Upper lobe of right lung (tissue), 1 donor: ENCODE results near the gene MUC3A. TPM values are rescaled to one million over a fixed set of nuclear protein-coding genes. Genes with fewer than 3 reads are reported as not detected.

ENCODE experiments used
- ATAC-seq: fragments of 200-7000 bp; cut with Tn5 transposase; one replicate; pipeline ENCODE4 v1.9.1; 2020; ENCODE audit warnings: mild to moderate bottlenecking, moderate library complexity
- DNase-seq: peaks from one replicate; pipeline ENCODE4 v3.0.0-alpha.2; 2020
- H3K27ac ChIP-seq: fragments of 200-600 bp; one replicate; pipeline ENCODE4 v1.8.0; 2022
- H3K27me3 ChIP-seq: fragments of 200-600 bp; one replicate; pipeline ENCODE4 v1.8.0; 2022; ENCODE audit warnings: mild to moderate bottlenecking
- H3K36me3 ChIP-seq: fragments of 200-600 bp; one replicate; pipeline ENCODE4 v1.8.0; 2022
- H3K4me1 ChIP-seq: fragments of 200-600 bp; one replicate; pipeline ENCODE4 v1.8.0; 2022
- H3K4me3 ChIP-seq: fragments of 200-600 bp; one replicate; pipeline ENCODE4 v1.8.0; 2022; ENCODE audit warnings: mild to moderate bottlenecking
- H3K9me3 ChIP-seq: fragments of 200-600 bp; one replicate; pipeline ENCODE4 v1.8.0; 2022
- intact Hi-C: fragments of 100-400 bp; cut with DNase I; formaldehyde crosslinking; loops from one replicate; pipeline ENCODE4 v1.11.0; 2022
- total RNA-seq: library from RNA; stranded (reverse); fragmentation: NEBNext Ultra II Directional; extraction: Animal tissue kit (Norgen Biotek cat#: 25700); gene quantifications from one replicate; pipeline ENCODE4 v1.2.1, GENCODE V29; 2021
- TF ChIP-seq, protein P1 (sequence below): fragments of 200-600 bp; IDR thresholded peaks from one replicate; pipeline ENCODE4 v1.8.0; 2022; ENCODE audit warnings: antibody characterized with exemption
- donor health status: DM: no; HTN: yes; CAD: no; lungs with severe emphysema.

The MUC3A gene
- total RNA-seq, 1 donor from 2014 or later, result 2.7 TPM

DNA sequence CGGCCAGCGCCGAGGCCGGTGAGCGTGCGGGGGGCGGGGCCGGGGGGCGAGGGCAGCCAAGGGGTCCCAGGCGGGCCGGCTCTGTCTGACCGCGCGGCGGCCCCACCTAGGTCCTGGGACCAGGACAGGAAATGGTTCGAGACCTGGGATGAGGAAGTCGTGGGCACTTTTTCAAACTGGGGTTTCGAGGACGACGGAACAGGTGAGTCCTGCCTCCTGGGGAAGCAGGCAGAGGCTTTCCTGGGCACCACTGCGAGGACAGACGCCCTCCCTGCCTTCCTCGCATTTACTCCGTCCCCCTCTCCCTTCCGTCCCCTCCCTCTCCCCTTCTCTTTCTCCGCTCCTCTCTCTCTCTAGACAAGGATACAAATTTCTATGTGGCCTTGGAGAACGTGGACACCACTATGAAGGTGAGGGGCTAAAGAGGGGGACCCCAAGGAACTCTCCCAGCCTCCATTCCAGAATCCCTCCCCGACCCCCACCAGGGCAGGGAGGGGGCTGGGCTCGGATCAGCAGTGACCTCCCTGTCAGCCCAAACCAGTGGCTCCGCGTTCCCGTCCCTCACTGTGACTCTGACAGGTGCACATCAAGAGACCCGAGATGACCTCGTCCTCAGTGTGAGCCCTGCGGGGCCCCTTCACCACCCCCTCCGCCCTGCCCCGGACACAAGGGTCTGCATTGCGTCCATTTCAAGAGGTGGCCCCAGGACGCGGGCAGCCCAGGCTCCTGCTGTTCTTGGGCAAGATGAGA is 17.4 kb downstream of the MUC3A start:
- Histone ChIP-seq H3K4me1 (peaks cover 12% of the 10 kb centered on the region), H3K27me3 (peaks cover 63% of the 10 kb centered on the region), H3K9me3 (no peaks in the 10 kb centered on the region), H3K27ac (no peak overlapping the region), H3K36me3 (no peaks in the 10 kb centered on the region), H3K4me3 (peak overlapping the region; percentile 35)
- ATAC-seq, result no peak
- TF ChIP-seq, protein P1, sequence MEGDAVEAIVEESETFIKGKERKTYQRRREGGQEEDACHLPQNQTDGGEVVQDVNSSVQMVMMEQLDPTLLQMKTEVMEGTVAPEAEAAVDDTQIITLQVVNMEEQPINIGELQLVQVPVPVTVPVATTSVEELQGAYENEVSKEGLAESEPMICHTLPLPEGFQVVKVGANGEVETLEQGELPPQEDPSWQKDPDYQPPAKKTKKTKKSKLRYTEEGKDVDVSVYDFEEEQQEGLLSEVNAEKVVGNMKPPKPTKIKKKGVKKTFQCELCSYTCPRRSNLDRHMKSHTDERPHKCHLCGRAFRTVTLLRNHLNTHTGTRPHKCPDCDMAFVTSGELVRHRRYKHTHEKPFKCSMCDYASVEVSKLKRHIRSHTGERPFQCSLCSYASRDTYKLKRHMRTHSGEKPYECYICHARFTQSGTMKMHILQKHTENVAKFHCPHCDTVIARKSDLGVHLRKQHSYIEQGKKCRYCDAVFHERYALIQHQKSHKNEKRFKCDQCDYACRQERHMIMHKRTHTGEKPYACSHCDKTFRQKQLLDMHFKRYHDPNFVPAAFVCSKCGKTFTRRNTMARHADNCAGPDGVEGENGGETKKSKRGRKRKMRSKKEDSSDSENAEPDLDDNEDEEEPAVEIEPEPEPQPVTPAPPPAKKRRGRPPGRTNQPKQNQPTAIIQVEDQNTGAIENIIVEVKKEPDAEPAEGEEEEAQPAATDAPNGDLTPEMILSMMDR, result no peak
- DNase-seq, result peak; percentile 68
- intact Hi-C loops, result no loop called here

DNA sequence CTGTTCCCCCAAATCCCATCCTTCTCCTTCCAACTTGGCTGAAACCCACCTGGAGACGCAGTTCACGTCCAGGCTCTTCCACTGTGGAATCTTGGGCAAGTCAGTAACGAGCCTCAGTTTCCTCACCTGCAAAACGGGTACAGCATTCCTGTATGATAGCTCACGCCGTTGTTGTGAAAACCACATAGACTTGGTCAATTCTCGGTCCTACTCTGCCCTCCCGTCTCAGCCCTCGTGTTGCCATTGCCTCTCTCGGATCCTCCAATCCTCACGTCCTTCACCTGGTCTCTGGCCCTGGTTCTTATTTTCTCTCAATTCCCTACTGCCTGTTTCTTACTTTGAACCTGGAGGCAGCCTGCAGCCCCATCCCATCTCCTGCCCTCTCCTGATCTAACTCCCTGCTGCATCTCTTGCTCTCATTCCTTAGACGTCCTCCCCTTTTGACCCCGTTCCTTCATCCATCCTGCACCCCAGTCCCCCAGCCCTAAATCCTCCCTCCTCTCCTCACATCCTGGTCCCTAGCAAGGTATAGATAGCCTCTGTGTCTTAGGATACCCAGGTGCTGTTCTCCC is 18.0 kb downstream of the MUC3A start:
- intact Hi-C loops, result no loop called here
- no peak overlapping the region for H3K4me3 ChIP-seq
- TF ChIP-seq, protein P1, result no peak
- no peaks in the 10 kb centered on the region for H3K36me3 ChIP-seq
- H3K9me3 ChIP-seq, result no peaks in the 10 kb centered on the region
- H3K27ac ChIP-seq, result no peak overlapping the region
- ATAC-seq (no peak), DNase-seq (no peak)
- H3K4me1 ChIP-seq, result peaks cover 12% of the 10 kb centered on the region
- peaks cover 63% of the 10 kb centered on the region for H3K27me3 ChIP-seq

DNA sequence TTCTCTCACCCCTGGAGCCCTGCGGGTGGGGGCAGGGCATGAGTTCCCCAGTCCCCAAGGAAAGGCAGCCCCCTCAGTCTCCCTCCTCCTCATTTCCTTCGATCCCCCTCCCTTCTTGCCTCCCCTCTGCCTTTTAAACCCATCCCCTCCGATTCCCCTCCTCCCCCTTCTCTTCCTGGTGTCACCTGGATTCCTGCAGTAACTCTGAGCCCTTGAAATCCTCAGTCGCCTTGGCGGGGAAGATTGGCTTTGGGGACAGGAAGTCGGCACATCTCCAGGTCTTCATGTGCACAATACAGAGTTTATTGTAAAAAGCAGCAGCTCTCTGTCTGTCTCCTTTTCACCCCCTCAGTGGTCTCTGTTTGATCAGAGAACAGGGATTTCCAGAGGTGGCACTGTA is 18.7 kb downstream of the MUC3A start:
- no peaks in the 10 kb centered on the region for H3K36me3 ChIP-seq
- peaks cover 12% of the 10 kb centered on the region for H3K4me1 ChIP-seq
- ATAC-seq, result no peak
- H3K27me3 ChIP-seq, result peaks cover 61% of the 10 kb centered on the region
- no peaks in the 10 kb centered on the region for H3K9me3 ChIP-seq
- TF ChIP-seq, protein P1, result no peak
- no peak for DNase-seq
- no peak overlapping the region for H3K27ac ChIP-seq
- no peak overlapping the region for H3K4me3 ChIP-seq
- intact Hi-C loops, result no loop called here

DNA sequence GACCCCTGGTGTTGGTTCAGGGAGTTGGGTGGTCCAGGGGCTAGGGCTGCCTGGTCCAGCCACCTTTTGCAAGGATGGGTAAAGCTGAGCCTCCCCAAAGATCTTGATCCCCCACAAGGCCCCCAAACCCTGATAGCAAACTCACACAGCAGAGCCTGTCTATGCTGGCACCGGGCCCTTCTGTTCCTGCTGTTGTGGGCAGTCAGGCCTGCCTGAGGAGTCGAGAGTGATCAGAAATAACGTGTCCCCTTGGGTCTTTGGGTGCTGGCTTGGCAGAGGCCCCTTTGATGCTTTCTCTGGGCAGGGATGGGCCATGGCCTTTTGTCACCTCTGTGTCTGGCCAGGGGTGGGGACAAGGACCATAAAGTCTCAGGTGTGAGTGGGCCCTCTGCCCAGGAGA is 19.3 kb downstream of the MUC3A start:
- H3K4me1 ChIP-seq, result peaks cover 12% of the 10 kb centered on the region
- intact Hi-C loops, result no loop called here
- no peaks in the 10 kb centered on the region for H3K9me3 ChIP-seq
- TF ChIP-seq, protein P1, result no peak
- H3K27ac ChIP-seq, result no peak overlapping the region
- H3K4me3 ChIP-seq, result no peak overlapping the region
- no peak for ATAC-seq
- peaks cover 55% of the 10 kb centered on the region for H3K27me3 ChIP-seq
- no peaks in the 10 kb centered on the region for H3K36me3 ChIP-seq
- DNase-seq, result no peak

DNA sequence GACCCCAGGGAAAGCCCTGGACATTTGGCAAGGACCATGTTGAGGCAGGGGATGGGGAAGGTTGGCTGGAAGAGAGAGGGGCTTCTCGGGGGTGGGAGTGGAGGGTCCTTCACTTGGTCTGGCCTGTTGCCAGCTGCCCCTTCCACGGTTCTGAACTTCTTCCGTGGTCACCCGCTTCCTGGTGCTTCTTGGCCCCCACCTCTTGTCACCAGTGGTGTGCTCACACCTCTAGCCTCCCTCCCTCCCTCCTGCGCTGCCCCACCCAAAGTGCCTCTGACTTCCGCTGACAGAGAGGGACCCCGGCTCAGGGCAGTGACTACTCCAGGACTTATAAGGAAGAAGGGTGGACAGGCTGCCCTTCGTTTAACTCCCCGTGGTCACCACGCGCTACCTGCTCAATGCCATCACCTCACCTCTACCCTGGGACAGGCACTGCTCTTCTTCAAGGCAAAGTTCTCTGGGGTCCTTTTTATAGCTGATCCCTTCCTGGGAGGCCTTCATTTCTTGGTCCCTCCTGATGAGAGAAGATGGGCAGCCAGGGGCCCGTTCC is 19.8 kb downstream of the MUC3A start, which contains the start of gene MUC12:
MUC12 (plus strand) TSS at position 500 of the 550 bp plus-strand sequence. CDS start 58 bp downstream, outside the sequence.
- H3K36me3 ChIP-seq, result no peaks in the 10 kb centered on the region
- H3K4me3 ChIP-seq, result no peak within 1 kb of the TSS
- H3K27ac ChIP-seq, result no peak within 1 kb of the TSS
- intact Hi-C loops, result no loop called here
- H3K9me3 ChIP-seq, result no peaks in the 10 kb centered on the region
- no peak for ATAC-seq
- TF ChIP-seq, protein P1, result no peak
- peaks cover 12% of the 10 kb centered on the region for H3K4me1 ChIP-seq
- DNase-seq, result no peak
- peaks cover 50% of the 10 kb centered on the region for H3K27me3 ChIP-seq
